Smooth muscle cell (in vitro differentiated cells): ENCODE measurements around the gene KIAA1217. TPM values are rescaled to one million over a fixed set of nuclear protein-coding genes. Genes with fewer than 3 reads are reported as not detected.

ENCODE experiments used
- DNase-seq: peaks from one replicate; lab custom pipeline; 2025; ENCODE audit not compliant: unreplicated experiment; lab: John Stamatoyannopoulos, UW
- H2AFZ ChIP-seq: fragments of 200-600 bp; sonication (generic); 2 replicates; pipeline ENCODE4 v1.6.0; 2016; ENCODE audit warnings: antibody characterized with exemption, low read depth, mild to moderate bottlenecking
- H3F3A ChIP-seq: fragments of 200-600 bp; sonication (generic); 2 replicates; pipeline ENCODE4 v1.6.0; 2017; ENCODE audit warnings: antibody characterized with exemption, low read depth
- H3K27ac ChIP-seq: fragments of 200-600 bp; sonication (generic); 2 replicates; pipeline ENCODE4 v1.5.1; 2016; ENCODE audit warnings: low read depth, mild to moderate bottlenecking
- H3K27me3 ChIP-seq: fragments of 200-600 bp; sonication (generic); 2 replicates; pipeline ENCODE4 v1.6.1; 2016; ENCODE audit warnings: low read depth, mild to moderate bottlenecking
- H3K36me3 ChIP-seq: fragments of 200-600 bp; sonication (generic); 2 replicates; pipeline ENCODE4 v1.5.1; 2016; ENCODE audit warnings: low read depth
- H3K4me1 ChIP-seq: fragments of 200-600 bp; sonication (generic); 2 replicates; pipeline ENCODE4 v1.5.1; 2016; ENCODE audit warnings: low read depth
- H3K4me2 ChIP-seq: fragments of 200-600 bp; sonication (generic); 2 replicates; pipeline ENCODE4 v1.6.0; 2016; ENCODE audit warnings: mild to moderate bottlenecking
- H3K4me3 ChIP-seq: fragments of 200-600 bp; sonication (generic); 2 replicates; pipeline ENCODE4 v1.5.1; 2016; ENCODE audit warnings: mild to moderate bottlenecking
- H3K79me2 ChIP-seq: fragments of 200-600 bp; sonication (generic); 2 replicates; pipeline ENCODE4 v1.6.0; 2016; ENCODE audit warnings: low read depth, mild to moderate bottlenecking
- H3K9ac ChIP-seq: fragments of 200-600 bp; sonication (generic); 2 replicates; pipeline ENCODE4 v1.6.0; 2016; ENCODE audit warnings: low read depth
- H3K9me3 ChIP-seq: fragments of 200-600 bp; sonication (generic); replicated peaks from 2 replicates; pipeline ENCODE4 v1.5.1; 2016; ENCODE audit warnings: low read depth
- H4K20me1 ChIP-seq: fragments of 200-600 bp; sonication (generic); 2 replicates; pipeline ENCODE4 v1.6.0; 2016; ENCODE audit warnings: low read depth
- WGBS: methylation state at CpG from one replicate; pipeline ENCODE4 v1.1.7; 2016; ENCODE audit warnings: low lambda C conversion rate; 5-methylcytosine and 5-hydroxymethylcytosine counted together
- polyA plus RNA-seq: library from polyadenylated mRNA; unstranded; fragments of >200 nt; fragmentation: Nextera tagmentation; extraction: Ambion mirVana; gene quantifications from 2 replicates; pipeline ENCODE4 v1.2.1, GENCODE V29; 2016
- total RNA-seq: library from RNA; depleted of rRNA; stranded (reverse); fragments of >200 nt; gene quantifications from 2 replicates; pipeline ENCODE4 v1.2.3, GENCODE V29; 2014
- TF ChIP-seq, protein P1 (sequence below): fragments of 200-600 bp; sonication (generic); IDR thresholded peaks from 2 replicates; pipeline ENCODE4 v1.5.1; 2017; ENCODE audit warnings: borderline replicate concordance, mild to moderate bottlenecking, antibody characterized with exemption; ENCODE audit not compliant: insufficient read depth, poor library complexity, severe bottlenecking

KIAA1217 gene
- total and polyA plus RNA-seq, 2 experiments from 2014 or later, result 43.3 to 68.8 TPM

DNA sequence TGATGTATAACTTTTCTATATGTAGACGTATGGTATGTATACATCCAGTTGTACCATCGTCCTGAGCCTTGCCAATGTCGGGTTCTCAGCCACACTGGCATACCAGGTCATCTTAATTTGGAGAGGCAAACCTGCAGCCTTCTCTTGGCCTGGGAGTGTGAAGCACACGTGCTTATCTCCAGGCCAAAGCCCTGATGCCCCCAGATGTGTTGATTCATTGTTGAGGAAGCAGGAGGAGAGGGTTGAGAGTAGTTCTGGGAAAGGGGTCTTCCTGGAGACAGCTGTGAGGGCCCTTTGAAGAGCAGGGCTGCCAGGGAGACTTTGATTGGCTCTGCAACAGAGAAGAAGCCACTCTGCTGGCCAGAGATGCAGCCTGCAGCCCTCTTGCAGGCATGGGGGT is 359.1 kb downstream of the KIAA1217 start:
- 85% methylated on average over 4 of the region's 4 CpGs for WGBS
- TF ChIP-seq, protein P1, sequence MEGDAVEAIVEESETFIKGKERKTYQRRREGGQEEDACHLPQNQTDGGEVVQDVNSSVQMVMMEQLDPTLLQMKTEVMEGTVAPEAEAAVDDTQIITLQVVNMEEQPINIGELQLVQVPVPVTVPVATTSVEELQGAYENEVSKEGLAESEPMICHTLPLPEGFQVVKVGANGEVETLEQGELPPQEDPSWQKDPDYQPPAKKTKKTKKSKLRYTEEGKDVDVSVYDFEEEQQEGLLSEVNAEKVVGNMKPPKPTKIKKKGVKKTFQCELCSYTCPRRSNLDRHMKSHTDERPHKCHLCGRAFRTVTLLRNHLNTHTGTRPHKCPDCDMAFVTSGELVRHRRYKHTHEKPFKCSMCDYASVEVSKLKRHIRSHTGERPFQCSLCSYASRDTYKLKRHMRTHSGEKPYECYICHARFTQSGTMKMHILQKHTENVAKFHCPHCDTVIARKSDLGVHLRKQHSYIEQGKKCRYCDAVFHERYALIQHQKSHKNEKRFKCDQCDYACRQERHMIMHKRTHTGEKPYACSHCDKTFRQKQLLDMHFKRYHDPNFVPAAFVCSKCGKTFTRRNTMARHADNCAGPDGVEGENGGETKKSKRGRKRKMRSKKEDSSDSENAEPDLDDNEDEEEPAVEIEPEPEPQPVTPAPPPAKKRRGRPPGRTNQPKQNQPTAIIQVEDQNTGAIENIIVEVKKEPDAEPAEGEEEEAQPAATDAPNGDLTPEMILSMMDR, result no peak

DNA sequence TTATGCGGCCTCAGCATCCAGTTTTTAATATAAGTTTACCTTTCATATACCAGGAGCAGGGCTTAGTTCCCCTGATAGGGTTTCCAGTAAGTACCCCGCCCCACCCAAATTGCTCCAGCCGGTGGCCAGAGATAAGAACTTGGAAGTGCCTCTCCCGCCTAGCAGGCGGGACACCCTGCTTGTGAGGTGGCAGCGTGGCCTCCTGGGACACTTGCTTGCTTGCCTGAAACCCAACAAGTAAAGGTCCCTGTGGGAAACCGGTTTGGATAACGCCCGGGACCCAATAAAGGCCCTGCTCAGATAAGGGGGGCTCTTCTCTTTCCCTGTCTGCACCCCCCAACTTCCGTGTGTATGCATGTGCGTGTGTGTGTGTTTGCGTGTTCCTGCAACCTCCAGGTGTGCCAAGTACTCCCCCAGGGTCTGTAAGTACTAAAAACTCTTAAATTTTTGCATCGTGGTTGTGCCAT is 360.4 kb downstream of the KIAA1217 start:
- no peak overlapping the region for H3K4me2 ChIP-seq
- 92% methylated on average over 13 of the region's 13 CpGs for WGBS
- H3K4me3 ChIP-seq, result no peak overlapping the region
- H3K36me3 ChIP-seq, result no peaks in the 10 kb centered on the region
- TF ChIP-seq, protein P1, result no peak
- H3K9ac ChIP-seq, result no peak overlapping the region
- no peak overlapping the region for H3K27ac ChIP-seq
- no peaks in the 10 kb centered on the region for H3K4me1 ChIP-seq
- H3K27me3 ChIP-seq, result no peaks in the 10 kb centered on the region
- no peaks in the 10 kb centered on the region for H4K20me1 ChIP-seq
- no peaks in the 10 kb centered on the region for H3K79me2 ChIP-seq
- no peaks in the 10 kb centered on the region for H3F3A ChIP-seq
- H3K9me3 ChIP-seq, result no peaks in the 10 kb centered on the region
- no peak overlapping the region for H2AFZ ChIP-seq
- no peak for DNase-seq

More for the DNA sequence above, 359.1 kb downstream of the KIAA1217 start:
- no peaks in the 10 kb centered on the region for H3K4me1 ChIP-seq
- DNase-seq, result no peak
- no peaks in the 10 kb centered on the region for H4K20me1 ChIP-seq
- no peaks in the 10 kb centered on the region for H3K9me3 ChIP-seq
- no peaks in the 10 kb centered on the region for H3K36me3 ChIP-seq
- H3K79me2 ChIP-seq, result no peaks in the 10 kb centered on the region
- no peak overlapping the region for H2AFZ ChIP-seq
- no peak overlapping the region for H3K4me2 ChIP-seq
- H3K27ac ChIP-seq, result no peak overlapping the region
- no peaks in the 10 kb centered on the region for H3F3A ChIP-seq
- H3K27me3 ChIP-seq, result no peaks in the 10 kb centered on the region
- H3K9ac ChIP-seq, result no peak overlapping the region
- H3K4me3 ChIP-seq, result no peak overlapping the region

DNA sequence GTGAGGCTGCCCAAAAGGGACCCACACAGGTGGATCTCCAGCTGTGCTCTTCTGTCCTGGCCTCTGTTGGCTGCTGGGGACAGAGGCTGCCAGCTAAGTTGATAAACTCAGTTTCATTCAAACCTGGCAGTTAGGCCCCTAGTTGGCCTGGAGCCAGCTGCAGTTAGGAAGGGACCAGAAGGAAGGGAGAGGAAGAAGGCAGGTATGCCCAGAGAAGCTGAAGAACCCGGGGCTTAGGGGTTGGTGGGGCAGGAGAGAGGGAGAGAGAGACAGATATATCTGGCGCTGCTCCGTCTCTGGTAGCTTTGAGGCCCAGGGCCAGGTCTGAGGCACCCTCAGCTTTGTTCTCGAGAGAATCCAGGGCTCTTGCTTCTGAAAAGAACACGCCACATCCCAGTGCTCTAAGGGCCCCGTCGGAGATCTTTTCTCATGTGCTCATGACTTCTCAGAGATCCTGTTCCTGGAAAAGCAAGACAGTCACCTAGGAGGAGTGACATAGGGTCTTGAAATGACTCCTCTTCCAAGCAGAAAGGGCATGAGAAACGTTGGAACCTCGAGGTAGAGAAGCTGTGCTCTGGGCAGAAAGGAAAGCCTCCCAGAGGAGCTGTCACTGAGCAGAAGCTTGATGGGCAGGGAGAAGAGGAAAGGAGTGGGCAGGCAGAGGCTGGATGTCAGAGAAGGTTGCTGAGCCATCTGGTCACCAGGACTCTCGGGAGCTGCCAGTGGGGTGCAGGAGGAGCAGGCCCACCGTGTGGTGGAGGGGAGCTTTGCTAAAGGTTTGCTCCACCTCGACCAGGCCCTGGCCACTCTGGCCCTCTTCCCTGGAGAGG is 361.1 kb downstream of the KIAA1217 start:
- Histone ChIP-seq H4K20me1 (no peaks in the 10 kb centered on the region), H3F3A (no peaks in the 10 kb centered on the region), H2AFZ (no peak overlapping the region), H3K9me3 (no peaks in the 10 kb centered on the region), H3K27ac (no peak overlapping the region), H3K4me1 (no peaks in the 10 kb centered on the region), H3K4me2 (no peak overlapping the region), H3K79me2 (no peaks in the 10 kb centered on the region), H3K4me3 (no peak overlapping the region), H3K27me3 (no peaks in the 10 kb centered on the region), H3K36me3 (no peaks in the 10 kb centered on the region), H3K9ac (no peak overlapping the region)
- 88% methylated on average over 12 of the region's 12 CpGs for WGBS
- DNase-seq, result no peak
- TF ChIP-seq, protein P1, result no peak
